Stimulated activated naive CD8-positive, alpha-beta T cell treated with anti-CD3 and anti-CD28 coated beads, Interleukin-15, amount 100 ng/mL, for 72 hours (primary cell): ENCODE results near the gene AGPAT1.
A peak's percentile ranks its signal among the peaks of the same experiment; 100 is the strongest.

Source experiments
- ATAC-seq: fragments of 150-1000 bp; cut with Tn5 transposase; 2 replicates; pipeline ENCODE4 v1.10.0; 2021; ENCODE audit warnings: mild to moderate bottlenecking, moderate library complexity
- DNase-seq, 2 donors: peaks; one replicate each; pipeline ENCODE4 v3.0.0; 2021 to 2022
- H3K27ac Mint-ChIP-seq, 2 donors: one replicate each; pipeline ENCODE4 v1.8.0; 2022; ENCODE audit warnings: mild to moderate bottlenecking in 2 of 2, mixed read lengths in 2 of 2, moderate library complexity in 2 of 2
- H3K27me3 Mint-ChIP-seq: one replicate; pipeline ENCODE4 v1.8.0; 2022; ENCODE audit warnings: mixed read lengths
- H3K4me1 Mint-ChIP-seq: one replicate; pipeline ENCODE4 v1.8.0; 2022; ENCODE audit warnings: mild to moderate bottlenecking, mixed read lengths
- H3K4me3 Mint-ChIP-seq, 2 donors: one replicate each; pipeline ENCODE4 v1.8.0; 2022; ENCODE audit warnings: mild to moderate bottlenecking in 2 of 2, mixed read lengths in 2 of 2, moderate library complexity in 1 of 2
- H3K9me3 Mint-ChIP-seq, 2 donors: one replicate each; pipeline ENCODE4 v1.8.0; 2022; ENCODE audit warnings: mixed read lengths in 2 of 2

The AGPAT1 gene

GRCh38 chr6:32170294-32170693 lies 5.6 kb downstream of the AGPAT1 start:
- no peak for DNase-seq

GRCh38 chr6:32168807-32169591 lies 6.9 kb downstream of the AGPAT1 start:
- H3K9me3 Mint-ChIP-seq, result no peaks in the 10 kb centered on the region
- peak overlapping the region; percentile 16 to 35 for H3K27ac Mint-ChIP-seq
- H3K27me3 Mint-ChIP-seq, result no peaks in the 10 kb centered on the region
- no peak overlapping the region for H3K4me3 Mint-ChIP-seq
- ATAC-seq, result no peak
- DNase-seq, result no peak
- H3K4me1 Mint-ChIP-seq, result peaks cover 26% of the 10 kb centered on the region

More at GRCh38 chr6:32170294-32170693, 5.6 kb downstream of the AGPAT1 start:
- Mint-ChIP-seq H3K27me3 (no peaks in the 10 kb centered on the region), H3K9me3 (no peaks in the 10 kb centered on the region), H3K27ac (no peak overlapping the region), H3K4me3 (no peak overlapping the region), H3K4me1 (peaks cover 34% of the 10 kb centered on the region)
- no peak for ATAC-seq

GRCh38 chr6:32168350-32168749 lies 7.5 kb downstream of the AGPAT1 start:
- ATAC-seq, result no peak
- Mint-ChIP-seq H3K27ac (peak overlapping the region in 1 of 2 donors; percentile 37), H3K9me3 (no peaks in the 10 kb centered on the region), H3K27me3 (no peaks in the 10 kb centered on the region), H3K4me1 (peaks cover 22% of the 10 kb centered on the region), H3K4me3 (no peak overlapping the region)
- no peak for DNase-seq

- Mint-ChIP-seq H3K27ac (peak overlapping the region; percentile 16 to 37), H3K27me3 (no peaks in the 10 kb centered on the region), H3K9me3 (no peaks in the 10 kb centered on the region)
These were observed 8.1 kb downstream of the AGPAT1 start for GRCh38 chr6:32167761-32168262.

GRCh38 chr6:32167154-32167760 lies 8.6 kb downstream of the AGPAT1 start:
- H3K27me3 Mint-ChIP-seq, result no peaks in the 10 kb centered on the region

More at GRCh38 chr6:32167761-32168262, 8.1 kb downstream of the AGPAT1 start:
- H3K4me1 Mint-ChIP-seq, result peaks cover 17% of the 10 kb centered on the region
- H3K4me3 Mint-ChIP-seq, result no peak overlapping the region
- DNase-seq (no peak), ATAC-seq (no peak)

GRCh38 chr6:32166411-32167061 lies 9.3 kb downstream of the AGPAT1 start:
- no peaks in the 10 kb centered on the region for H3K9me3 Mint-ChIP-seq
- H3K27ac Mint-ChIP-seq, result no peak overlapping the region
- H3K27me3 Mint-ChIP-seq, result no peaks in the 10 kb centered on the region
- ATAC-seq, result no peak
- no peak overlapping the region for H3K4me3 Mint-ChIP-seq
- H3K4me1 Mint-ChIP-seq, result peaks cover 13% of the 10 kb centered on the region
- DNase-seq, result no peak

More at GRCh38 chr6:32167154-32167760, 8.6 kb downstream of the AGPAT1 start:
- H3K27ac Mint-ChIP-seq, result peak overlapping the region; percentile 5 to 16
- peaks cover 14% of the 10 kb centered on the region for H3K4me1 Mint-ChIP-seq
- no peak overlapping the region for H3K4me3 Mint-ChIP-seq
- H3K9me3 Mint-ChIP-seq, result no peaks in the 10 kb centered on the region
- no peak for ATAC-seq
- no peak for DNase-seq

- H3K27ac Mint-ChIP-seq, result peak within 1 kb of the TSS in 1 of 2 donors; percentile 74
- DNase-seq, result no peak
- no peaks in the 10 kb centered on the region for H3K9me3 Mint-ChIP-seq
- H3K4me1 Mint-ChIP-seq, result peaks cover 7% of the 10 kb centered on the region
- no peaks in the 10 kb centered on the region for H3K27me3 Mint-ChIP-seq
- H3K4me3 Mint-ChIP-seq, result no peak within 1 kb of the TSS
- ATAC-seq, result no peak
These were observed 11.6 kb downstream of the AGPAT1 start, which contains the start of gene EGFL8 for GRCh38 chr6:32164295-32164694. Gene EGFL8, plus strand, starts transcription at chr6:32164595. Its CDS starts 1,571 bp downstream, at chr6:32166166.

- DNase-seq, result no peak
- Mint-ChIP-seq H3K27me3 (no peaks in the 10 kb centered on the region), H3K27ac (peak overlapping the region in 1 of 2 donors; percentile 74), H3K4me3 (no peak overlapping the region), H3K4me1 (peaks cover 7% of the 10 kb centered on the region), H3K9me3 (no peaks in the 10 kb centered on the region)
- no peak for ATAC-seq
These were observed 12.2 kb downstream of the AGPAT1 start for GRCh38 chr6:32163559-32164258.

GRCh38 chr6:32158052-32158451 lies 17.8 kb downstream of the AGPAT1 start:
- H3K27me3 Mint-ChIP-seq, result no peaks in the 10 kb centered on the region
- ATAC-seq, result no peak
- no peak for DNase-seq
- H3K27ac Mint-ChIP-seq, result no peak overlapping the region
- no peaks in the 10 kb centered on the region for H3K9me3 Mint-ChIP-seq
- peaks cover 23% of the 10 kb centered on the region for H3K4me1 Mint-ChIP-seq
- no peak overlapping the region for H3K4me3 Mint-ChIP-seq

GRCh38 chr6:32156891-32157290 lies 19.0 kb downstream of the AGPAT1 start:
- no peaks in the 10 kb centered on the region for H3K9me3 Mint-ChIP-seq

GRCh38 chr6:32154514-32155161 lies 21.2 kb downstream of the AGPAT1 start:
- Mint-ChIP-seq H3K27me3 (peaks cover 8% of the 10 kb centered on the region), H3K4me3 (peak overlapping the region; percentile 91 to 95), H3K9me3 (no peaks in the 10 kb centered on the region), H3K4me1 (peaks cover 55% of the 10 kb centered on the region), H3K27ac (peak overlapping the region; percentile 93 to 94)
- DNase-seq (peak; percentile 69 to 76), ATAC-seq (peak; percentile 84)

More at GRCh38 chr6:32156891-32157290, 19.0 kb downstream of the AGPAT1 start:
- DNase-seq, result no peak
- no peak for ATAC-seq
- Mint-ChIP-seq H3K4me1 (peaks cover 35% of the 10 kb centered on the region), H3K27ac (no peak overlapping the region), H3K4me3 (no peak overlapping the region), H3K27me3 (no peaks in the 10 kb centered on the region)

GRCh38 chr6:32153564-32154513 lies 22.0 kb downstream of the AGPAT1 start, which contains the start of gene PPT2:
Gene PPT2, plus strand, starts transcription at chr6:32154141. Its CDS starts 454 bp downstream, at chr6:32154595.
- peaks cover 11% of the 10 kb centered on the region for H3K27me3 Mint-ChIP-seq
- DNase-seq (peak; percentile 81 to 86), ATAC-seq (peak; percentile 85)
- peaks cover 60% of the 10 kb centered on the region for H3K4me1 Mint-ChIP-seq
- no peaks in the 10 kb centered on the region for H3K9me3 Mint-ChIP-seq
- H3K4me3 Mint-ChIP-seq, result peak within 1 kb of the TSS; percentile 91 to 95
- H3K27ac Mint-ChIP-seq, result peak within 1 kb of the TSS; percentile 93 to 94

GRCh38 chr6:32152769-32153563 lies 22.9 kb downstream of the AGPAT1 start:
- no peaks in the 10 kb centered on the region for H3K9me3 Mint-ChIP-seq

More at GRCh38 chr6:32152769-32153563, 22.9 kb downstream of the AGPAT1 start:
- peaks cover 20% of the 10 kb centered on the region for H3K27me3 Mint-ChIP-seq
- ATAC-seq (no peak), DNase-seq (no peak)
- peak overlapping the region; percentile 89 to 91 for H3K27ac Mint-ChIP-seq
- H3K4me1 Mint-ChIP-seq, result peaks cover 69% of the 10 kb centered on the region
- peak overlapping the region; percentile 91 to 95 for H3K4me3 Mint-ChIP-seq
